ENCODE measurements around the gene GNG12.

GRCh38 chr1:67684526-67685066 is 148.7 kb downstream of the GNG12 start:
- TF ChIP-seq KDM1A (IDR thresholded peaks at IDR 0.05) (no peak), HMGXB4 (CRISPR knock-in tag; IDR thresholded peaks at IDR 0.05) (no peak), PHB2 (IDR thresholded peaks at IDR 0.05; ENCODE audit: low read depth) (no peak)

Data from K562 (cell line).